NCI-H2107 treated with DMSO at 0.1 percent for 48 hours (cell line): ENCODE data around the gene OR8S1.
A peak's percentile ranks its signal among the peaks of the same experiment; 100 is the strongest.
"Not testable (repeated sequence)": the region's sequence is repeated elsewhere in the genome, so short reads cannot be mapped to it uniquely, and the experiment has no call there.

Experiments
- DNase-seq: peaks from one replicate; lab custom pipeline; 2025; ENCODE audit not compliant: unreplicated experiment; lab: John Stamatoyannopoulos, UW

The OR8S1 gene

DNA sequence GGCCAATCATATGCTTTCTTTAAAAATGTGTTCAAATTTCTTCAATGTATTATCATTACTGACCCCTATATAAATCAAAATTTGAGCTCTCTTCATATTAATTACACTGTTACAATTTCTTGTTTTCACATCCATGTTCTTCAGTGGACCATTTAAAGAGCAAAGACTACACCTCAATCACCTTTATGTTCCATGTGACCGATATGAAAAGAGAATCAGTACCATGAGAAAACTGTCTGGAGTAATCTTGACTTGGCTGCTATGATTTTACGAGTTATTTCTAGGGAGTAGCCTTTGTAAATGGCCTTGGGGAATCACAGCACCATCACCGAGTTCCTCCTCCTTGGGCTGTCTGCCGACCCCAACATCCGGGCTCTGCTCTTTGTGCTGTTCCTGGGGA, at the start of gene OR8S1:
OR8S1 (plus strand) TSS at position 301 of the 400 bp plus-strand sequence; CDS start at position 301, 0 bp downstream.
- no peak for DNase-seq

- no peak for DNase-seq
These were observed 43.2 kb upstream of the OR8S1 start, which contains the start of gene C12orf54 for GRCh38 chr12:48482198-48482597. Gene C12orf54 (plus strand): TSS chr12:48482498. CDS start chr12:48483297, 799 bp downstream.

DNA sequence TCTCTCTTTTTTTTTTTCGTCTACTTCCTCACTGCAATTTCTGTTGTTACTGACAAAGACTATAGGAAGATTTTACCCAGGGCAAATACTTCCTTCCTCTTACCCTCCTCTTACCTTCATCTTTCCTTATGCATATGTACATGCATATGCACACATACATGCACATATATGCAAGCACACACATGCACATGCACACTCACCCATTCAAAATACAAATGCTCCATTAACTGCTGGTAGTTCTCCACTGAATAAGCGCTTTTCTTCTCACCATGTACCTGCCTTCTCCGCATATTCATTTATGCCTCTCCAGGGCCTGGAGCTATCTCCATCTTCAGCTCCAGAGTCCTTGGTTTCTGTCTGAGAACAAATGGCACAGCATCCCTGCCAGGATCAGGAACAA, 42.5 kb upstream of the OR8S1 start:
- no peak for DNase-seq

GRCh38 chr12:48486261-48486660, 39.2 kb upstream of the OR8S1 start:
- no peak for DNase-seq

DNA sequence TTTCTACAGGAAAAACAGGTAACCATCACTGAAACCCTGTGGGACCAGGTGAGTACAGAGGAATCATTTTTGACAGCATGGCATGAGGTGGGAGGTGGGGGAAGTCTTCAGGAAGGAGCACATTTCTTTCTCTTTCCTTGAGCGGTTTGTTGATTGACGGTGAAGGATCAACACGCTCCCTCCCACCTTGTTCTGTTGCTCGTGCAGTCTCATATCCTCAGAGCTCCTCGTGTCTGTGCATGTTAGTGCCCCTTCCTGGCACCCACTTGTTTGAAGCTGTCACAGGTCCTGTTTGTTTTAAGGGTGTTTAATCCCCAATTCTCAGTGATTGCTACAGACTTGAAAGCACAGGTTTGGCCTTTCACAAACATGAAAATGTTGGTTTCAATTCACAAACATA, 38.8 kb upstream of the OR8S1 start:
- no peak for DNase-seq

- no peak for DNase-seq
These were observed 36.4 kb upstream of the OR8S1 start for GRCh38 chr12:48489012-48489411.

GRCh38 chr12:48489456-48489855, 36.0 kb upstream of the OR8S1 start:
- not testable (repeated sequence) for DNase-seq

DNA sequence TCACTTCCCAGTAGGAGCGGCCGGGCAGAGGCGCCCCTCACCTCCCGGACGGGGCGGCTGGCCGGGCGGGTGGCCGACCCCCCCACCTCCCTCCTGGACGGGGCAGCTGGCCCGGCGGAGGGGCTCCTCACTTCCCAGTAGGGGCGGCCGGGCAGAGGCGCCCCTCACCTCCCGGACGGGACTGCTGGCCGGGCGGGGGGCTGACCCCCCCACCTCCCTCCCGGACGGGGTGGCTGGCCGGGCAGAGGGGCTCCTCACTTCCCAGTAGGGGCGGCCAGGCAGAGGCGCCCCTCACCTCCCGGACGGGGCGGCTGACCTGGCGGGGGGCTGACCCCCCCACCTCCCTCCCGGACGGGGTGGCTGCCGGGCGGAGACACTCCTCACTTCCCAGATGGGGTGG, 25.2 kb upstream of the OR8S1 start:
- DNase-seq, result not testable (repeated sequence)

- not testable (repeated sequence) for DNase-seq
These were observed 18.6 kb upstream of the OR8S1 start for GRCh38 chr12:48506836-48507235.

GRCh38 chr12:48508987-48509386, 16.4 kb upstream of the OR8S1 start:
- no peak for DNase-seq

- no peak for DNase-seq
These were observed 15.3 kb upstream of the OR8S1 start for GRCh38 chr12:48510111-48510510.

GRCh38 chr12:48512855-48513254, 12.6 kb upstream of the OR8S1 start:
- no peak for DNase-seq

DNA sequence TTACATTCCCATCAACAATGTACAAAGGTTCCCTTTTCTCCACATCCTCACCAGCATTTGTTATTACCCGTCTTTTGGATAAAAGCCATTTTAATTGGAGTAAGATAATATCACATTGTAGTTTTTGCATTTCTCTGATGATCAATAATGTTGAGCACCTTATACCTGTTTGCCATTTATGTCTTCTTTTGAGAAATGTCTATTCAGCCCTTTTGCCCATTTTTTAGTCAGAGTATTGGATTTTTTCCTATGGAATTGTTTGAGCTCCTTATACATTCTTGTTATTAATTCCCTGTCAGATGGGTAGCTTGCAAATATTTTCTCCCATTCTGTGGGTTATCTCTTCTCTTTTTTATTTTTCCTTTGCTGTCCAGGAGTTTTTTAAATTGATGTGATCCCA, 10.7 kb upstream of the OR8S1 start:
- DNase-seq, result no peak

- not testable (repeated sequence) for DNase-seq
These were observed 5.1 kb upstream of the OR8S1 start for GRCh38 chr12:48520381-48520780.

- DNase-seq, result no peak
These were observed 2.6 kb downstream of the OR8S1 start for GRCh38 chr12:48527891-48528670.

DNA sequence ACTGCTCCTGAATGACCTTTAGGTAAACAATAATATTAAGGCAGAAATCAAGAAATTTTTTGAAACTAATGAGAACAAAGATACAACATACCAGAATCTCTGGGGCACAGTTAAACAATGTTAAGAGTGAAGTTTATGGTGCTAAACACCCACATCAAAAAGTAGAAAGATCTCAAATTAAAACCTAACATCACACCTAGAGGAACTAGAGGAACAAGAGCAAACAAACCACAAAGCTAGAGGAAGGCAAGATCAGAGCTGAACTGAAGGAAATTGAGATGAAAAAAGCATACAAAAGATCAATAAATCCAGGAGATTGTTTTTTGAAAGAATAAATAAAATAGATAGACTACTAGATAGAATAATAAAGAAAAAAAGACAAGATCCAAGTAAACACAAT, 7.2 kb downstream of the OR8S1 start:
- no peak for DNase-seq

DNA sequence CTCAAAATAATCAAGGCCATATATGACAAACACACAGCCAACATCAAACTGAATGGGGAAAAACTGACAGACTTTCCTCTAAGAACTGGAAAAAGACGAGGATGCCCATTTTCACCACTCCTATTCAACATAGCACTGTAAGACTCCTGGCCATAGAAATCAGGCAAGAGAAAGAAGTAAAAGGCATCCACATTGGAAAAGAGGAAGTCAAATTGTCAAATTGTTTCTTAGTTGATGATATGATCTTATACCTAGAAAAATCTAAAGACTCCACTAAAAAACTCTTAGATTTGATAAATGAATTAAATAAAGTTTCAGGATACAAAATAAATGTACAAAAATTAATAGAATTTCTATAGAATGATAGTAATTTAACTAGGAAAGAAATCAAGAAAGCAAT, 11.2 kb downstream of the OR8S1 start:
- DNase-seq, result no peak

- peak; percentile 17 for DNase-seq
These were observed 17.0 kb downstream of the OR8S1 start for GRCh38 chr12:48542300-48542928.

GRCh38 chr12:48545833-48546469, 20.5 kb downstream of the OR8S1 start:
- no peak for DNase-seq

DNA sequence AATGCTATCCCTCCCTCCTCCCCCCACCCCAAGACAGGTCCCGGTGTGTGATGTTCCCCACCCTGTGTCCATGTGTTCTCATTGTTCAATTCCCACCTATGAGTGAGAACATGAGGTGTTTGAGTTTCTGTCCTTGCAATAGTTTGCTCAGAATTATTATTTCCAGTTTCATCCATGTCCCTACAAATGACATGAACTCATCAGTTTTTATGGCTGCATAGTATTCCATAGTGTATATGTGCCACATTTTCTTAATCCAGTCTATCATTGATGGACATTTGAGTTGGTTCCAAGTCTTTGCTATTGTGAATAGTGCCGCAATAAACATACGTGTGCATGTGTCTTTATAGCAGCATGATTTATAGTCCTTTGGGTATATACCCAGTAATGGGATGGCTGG, 21.6 kb downstream of the OR8S1 start:
- not testable (repeated sequence) for DNase-seq

- not testable (repeated sequence) for DNase-seq
These were observed 26.2 kb downstream of the OR8S1 start for GRCh38 chr12:48551636-48552035.
